Measurements from ENCODE around the gene PPP1R12A. TPM values are rescaled to one million over a fixed set of nuclear protein-coding genes. Genes with fewer than 3 reads are reported as not detected.

The PPP1R12A gene
- total and polyA plus RNA-seq, 9 of the 15 experiments (the other 6 are each of a cell fraction or from before 2014, with no cell fraction given), result 26.4 to 119 (median 53.3) TPM

- TF ChIP-seq, protein P1, sequence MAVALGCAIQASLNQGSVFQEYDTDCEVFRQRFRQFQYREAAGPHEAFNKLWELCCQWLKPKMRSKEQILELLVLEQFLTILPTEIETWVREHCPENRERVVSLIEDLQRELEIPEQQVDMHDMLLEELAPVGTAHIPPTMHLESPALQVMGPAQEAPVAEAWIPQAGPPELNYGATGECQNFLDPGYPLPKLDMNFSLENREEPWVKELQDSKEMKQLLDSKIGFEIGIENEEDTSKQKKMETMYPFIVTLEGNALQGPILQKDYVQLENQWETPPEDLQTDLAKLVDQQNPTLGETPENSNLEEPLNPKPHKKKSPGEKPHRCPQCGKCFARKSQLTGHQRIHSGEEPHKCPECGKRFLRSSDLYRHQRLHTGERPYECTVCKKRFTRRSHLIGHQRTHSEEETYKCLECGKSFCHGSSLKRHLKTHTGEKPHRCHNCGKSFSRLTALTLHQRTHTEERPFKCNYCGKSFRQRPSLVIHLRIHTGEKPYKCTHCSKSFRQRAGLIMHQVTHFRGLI (CRISPR knock-in tag; IDR thresholded peaks at IDR 0.05), result no peak
Measured at GRCh38 chr12:79900951-79901350, 33.9 kb downstream of the PPP1R12A start (continued).

GRCh38 chr12:79900199-79900598, 34.7 kb downstream of the PPP1R12A start:
- no peak overlapping the region for H3K4me2 ChIP-seq (ENCODE audit: insufficient read depth, low read length)
- no peak for FAIRE-seq
- POLR2A ChIA-PET, result interaction anchor here (1.2 kb wide), 1 partner anchor 21 kb away, joined by 3 read pairs; no protein-coding TSS in a partner anchor
- in situ Hi-C loops (cut with MboI), result no loop called here
- no peaks in the 10 kb centered on the region for H3K4me1 ChIP-seq (replicated peaks in 1 of 2; ENCODE audit: control insufficient read depth in 2 of 2, insufficient read depth in 2 of 2, low read length in 2 of 2)
- no peak for ATAC-seq
- CTCF ChIA-PET (ENCODE audit: low intra/inter-chr PET ratio), result no interaction called here
- no peaks in the 10 kb centered on the region for H3K27me3 ChIP-seq (ENCODE audit: control insufficient read depth in 2 of 2, insufficient read depth in 2 of 2, low read length in 2 of 2)
- WGBS (ENCODE audit: insufficient coverage, low coverage, missing lambda C conversion rate), result 88% methylated on average over 2 of the region's 2 CpGs
- intact Hi-C loops (cut with micrococcal nuclease), result no loop called here
- H3K27ac ChIP-seq (ENCODE audit: extremely low read depth, low read depth, low read length), result no peak overlapping the region
- no peak for DNase-seq (ENCODE audit: extremely low read depth in 1 of 4, low spot score in 3 of 4)
- H3K9ac ChIP-seq (ENCODE audit: insufficient read depth in 1 of 2, low read depth in 2 of 2, low read length in 2 of 2), result no peak overlapping the region
- no peak overlapping the region for H2AFZ ChIP-seq (ENCODE audit: low read depth, low read length)
- BruUV-seq (replicated peaks), result no TSS peak
- no peaks in the 10 kb centered on the region for H3K9me1 ChIP-seq (ENCODE audit: control insufficient read depth, insufficient read depth, low read length)
- H3K4me3 ChIP-seq, result no peak overlapping the region
- H3K79me2 ChIP-seq (ENCODE audit: control insufficient read depth, insufficient read depth, low read length), result peaks cover 99% of the 10 kb centered on the region
- H3K9me3 ChIP-seq (replicated peaks; ENCODE audit: control insufficient read depth, insufficient read depth, low read depth, low read length), result no peaks in the 10 kb centered on the region
- H4K20me1 ChIP-seq (replicated peaks; ENCODE audit: control insufficient read depth, insufficient read depth, low read length), result peaks cover 28% of the 10 kb centered on the region
- peaks cover 7% of the 10 kb centered on the region; the same call in 1 of the 3 replicates for H3K36me3 ChIP-seq (ENCODE audit: control insufficient read depth, insufficient read depth, low read length)
- no peak for TF ChIP-seq RHOXF2B (CRISPR knock-in tag; conservative IDR thresholded peaks at IDR 0.05)
- TF ChIP-seq ESRRA (IDR thresholded peaks at IDR 0.05; ENCODE audit: borderline replicate concordance, low read depth), result no peak
- TF ChIP-seq ZBTB26 (CRISPR knock-in tag; IDR thresholded peaks at IDR 0.05), result no peak
- TF ChIP-seq ZBTB5 (IDR thresholded peaks at IDR 0.05), result no peak
- no peak for TF ChIP-seq ZBTB12 (CRISPR knock-in tag; IDR thresholded peaks at IDR 0.05)
- TF ChIP-seq POLR3G (IDR thresholded peaks at IDR 0.05; ENCODE audit: extremely low read depth, insufficient read length, insufficient replicate concordance), result no peak
- no peak for TF ChIP-seq NCOA2 (IDR thresholded peaks at IDR 0.05; ENCODE audit: partially characterized antibody in 2 of 2)
- no peak for TF ChIP-seq RAD51 (IDR thresholded peaks at IDR 0.05; ENCODE audit: borderline replicate concordance, low read depth)
- TF ChIP-seq IRF2 (CRISPR knock-in tag; IDR thresholded peaks at IDR 0.05), result no peak
- TF ChIP-seq MTF1 (CRISPR knock-in tag; IDR thresholded peaks at IDR 0.05; ENCODE audit: borderline replicate concordance), result no peak
- TF ChIP-seq ELF4 (CRISPR knock-in tag; IDR thresholded peaks at IDR 0.05), result no peak
- TF ChIP-seq, protein P2, sequence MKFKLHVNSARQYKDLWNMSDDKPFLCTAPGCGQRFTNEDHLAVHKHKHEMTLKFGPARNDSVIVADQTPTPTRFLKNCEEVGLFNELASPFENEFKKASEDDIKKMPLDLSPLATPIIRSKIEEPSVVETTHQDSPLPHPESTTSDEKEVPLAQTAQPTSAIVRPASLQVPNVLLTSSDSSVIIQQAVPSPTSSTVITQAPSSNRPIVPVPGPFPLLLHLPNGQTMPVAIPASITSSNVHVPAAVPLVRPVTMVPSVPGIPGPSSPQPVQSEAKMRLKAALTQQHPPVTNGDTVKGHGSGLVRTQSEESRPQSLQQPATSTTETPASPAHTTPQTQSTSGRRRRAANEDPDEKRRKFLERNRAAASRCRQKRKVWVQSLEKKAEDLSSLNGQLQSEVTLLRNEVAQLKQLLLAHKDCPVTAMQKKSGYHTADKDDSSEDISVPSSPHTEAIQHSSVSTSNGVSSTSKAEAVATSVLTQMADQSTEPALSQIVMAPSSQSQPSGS (CRISPR knock-in tag; IDR thresholded peaks at IDR 0.05), result no peak
- no peak for TF ChIP-seq RBM39 (optimal IDR thresholded peaks at IDR 0.05; ENCODE audit: low read depth, low read length)

Measured in K562 (cell line).